ENCODE measurements around the gene RICTOR.
"Not testable (repeated sequence)": the region's sequence is repeated elsewhere in the genome, so short reads cannot be mapped to it uniquely, and the experiment has no call there.

The RICTOR gene

DNA sequence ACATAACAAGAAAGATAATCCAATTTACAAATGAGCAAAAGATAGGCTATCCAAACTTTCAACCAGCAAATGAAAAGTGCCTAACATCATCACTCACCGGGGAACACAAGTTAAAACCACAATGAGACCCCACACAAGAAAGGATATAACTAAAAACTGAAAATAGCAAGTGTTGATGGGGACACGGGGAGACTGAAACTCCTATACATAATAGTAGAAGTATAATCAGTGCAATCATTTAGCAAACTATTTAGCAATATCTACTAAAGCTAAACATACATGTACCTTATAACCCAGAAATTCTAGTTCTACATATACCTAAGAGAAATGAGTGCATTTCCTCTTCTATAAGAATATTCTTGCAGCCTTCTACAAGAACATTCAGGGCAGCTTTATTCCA is 72.5 kb downstream of the RICTOR start:
- H3K27me3 ChIP-seq (ENCODE audit: control insufficient read depth, insufficient read depth, low read length) = no peaks in the 10 kb centered on the region
- H3K4me2 ChIP-seq (ENCODE audit: low read length) = no peak overlapping the region
- H3K9me3 ChIP-seq (replicated peaks; ENCODE audit: low read length) = no peaks in the 10 kb centered on the region
- no peaks in the 10 kb centered on the region for H3K4me1 ChIP-seq (ENCODE audit: control insufficient read depth, insufficient read depth, low read length)
- no peaks in the 10 kb centered on the region for H3K36me3 ChIP-seq (ENCODE audit: insufficient read depth, low read length)
- no peak overlapping the region for H3K9ac ChIP-seq (ENCODE audit: low read depth, low read length)
- no peak overlapping the region for H3K4me3 ChIP-seq (ENCODE audit: low read length)

DNA sequence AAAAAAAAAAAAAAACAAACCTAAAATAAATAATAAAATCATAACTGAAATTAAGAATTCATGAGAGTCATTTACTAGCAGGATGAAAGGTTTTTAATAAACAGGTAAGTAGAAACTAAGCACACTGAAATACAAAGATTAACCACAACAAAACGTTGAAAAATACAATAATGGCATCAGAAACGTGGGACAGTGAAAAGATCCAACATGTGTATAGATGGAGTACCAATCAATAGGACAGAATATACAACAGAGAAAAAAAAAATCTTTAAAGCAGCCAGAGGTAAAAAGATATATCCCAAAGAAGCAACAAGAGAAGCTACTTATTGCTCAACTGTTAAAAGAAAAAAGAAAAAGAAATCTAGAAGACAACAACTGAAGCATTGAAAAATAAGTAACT is 75.2 kb downstream of the RICTOR start:
- H3K9ac ChIP-seq (ENCODE audit: low read depth, low read length) = no peak overlapping the region
- H3K4me3 ChIP-seq (ENCODE audit: low read length) = no peak overlapping the region
- H3K27me3 ChIP-seq (ENCODE audit: control insufficient read depth, insufficient read depth, low read length) = no peaks in the 10 kb centered on the region
- no peaks in the 10 kb centered on the region for H3K36me3 ChIP-seq (ENCODE audit: insufficient read depth, low read length)
- no peaks in the 10 kb centered on the region for H3K9me3 ChIP-seq (replicated peaks; ENCODE audit: low read length)
- H3K4me2 ChIP-seq (ENCODE audit: low read length) = no peak overlapping the region
- no peaks in the 10 kb centered on the region for H3K4me1 ChIP-seq (ENCODE audit: control insufficient read depth, insufficient read depth, low read length)

- Histone ChIP-seq H3K9ac (ENCODE audit: low read depth, low read length) (no peak overlapping the region), H3K36me3 (ENCODE audit: insufficient read depth, low read length) (peaks cover 4% of the 10 kb centered on the region), H3K27me3 (ENCODE audit: control insufficient read depth, insufficient read depth, low read length) (no peaks in the 10 kb centered on the region), H3K9me3 (replicated peaks; ENCODE audit: low read length) (no peaks in the 10 kb centered on the region), H3K4me3 (ENCODE audit: low read length) (no peak overlapping the region), H3K4me1 (ENCODE audit: control insufficient read depth, insufficient read depth, low read length) (no peaks in the 10 kb centered on the region), H3K4me2 (ENCODE audit: low read length) (no peak overlapping the region)
Measured at GRCh38 chr5:38997591-38997990, 76.6 kb downstream of the RICTOR start.

DNA sequence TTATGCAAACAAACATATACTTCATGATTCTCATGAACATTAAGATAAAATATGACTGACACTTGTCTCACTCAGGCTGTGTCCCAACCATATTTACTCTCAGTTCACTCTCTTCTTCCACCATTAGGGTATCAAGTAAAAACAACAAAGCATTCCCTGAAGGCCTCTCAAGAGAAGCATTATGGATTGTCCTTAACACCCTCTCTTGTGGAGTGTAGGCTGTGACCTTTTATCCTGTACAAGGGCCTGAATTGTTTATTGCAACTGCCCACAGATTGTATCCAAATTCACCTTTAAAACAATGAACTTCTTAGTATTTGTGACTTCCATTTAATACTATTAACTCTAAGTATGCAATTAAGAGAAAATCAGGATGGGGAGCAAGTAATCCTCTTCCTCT is 78.1 kb downstream of the RICTOR start:
- no peaks in the 10 kb centered on the region for H3K27me3 ChIP-seq (ENCODE audit: control insufficient read depth, insufficient read depth, low read length)
- no peak overlapping the region for H3K4me3 ChIP-seq (ENCODE audit: low read length)
- no peaks in the 10 kb centered on the region for H3K9me3 ChIP-seq (replicated peaks; ENCODE audit: low read length)
- no peaks in the 10 kb centered on the region for H3K4me1 ChIP-seq (ENCODE audit: control insufficient read depth, insufficient read depth, low read length)
- peaks cover 4% of the 10 kb centered on the region for H3K36me3 ChIP-seq (ENCODE audit: insufficient read depth, low read length)
- no peak overlapping the region for H3K9ac ChIP-seq (ENCODE audit: low read depth, low read length)
- H3K4me2 ChIP-seq (ENCODE audit: low read length) = no peak overlapping the region

- no peak overlapping the region for H3K9ac ChIP-seq (ENCODE audit: low read depth, low read length)
- no peak overlapping the region for H3K4me2 ChIP-seq (ENCODE audit: low read length)
- H3K4me3 ChIP-seq (ENCODE audit: low read length) = no peak overlapping the region
- no peaks in the 10 kb centered on the region for H3K9me3 ChIP-seq (replicated peaks; ENCODE audit: low read length)
- H3K4me1 ChIP-seq (ENCODE audit: control insufficient read depth, insufficient read depth, low read length) = no peaks in the 10 kb centered on the region
- peaks cover 4% of the 10 kb centered on the region for H3K36me3 ChIP-seq (ENCODE audit: insufficient read depth, low read length)
- H3K27me3 ChIP-seq (ENCODE audit: control insufficient read depth, insufficient read depth, low read length) = no peaks in the 10 kb centered on the region
Measured at GRCh38 chr5:38994324-38994927, 79.8 kb downstream of the RICTOR start.

- not testable (repeated sequence) for H3K4me3 ChIP-seq (ENCODE audit: low read length); H3K4me2 ChIP-seq (ENCODE audit: low read length); H3K36me3 ChIP-seq (ENCODE audit: insufficient read depth, low read length); H3K4me1 ChIP-seq (ENCODE audit: control insufficient read depth, insufficient read depth, low read length); H3K9me3 ChIP-seq (replicated peaks; ENCODE audit: low read length); H3K9ac ChIP-seq (ENCODE audit: low read depth, low read length); H3K27me3 ChIP-seq (ENCODE audit: control insufficient read depth, insufficient read depth, low read length)
Measured at GRCh38 chr5:38989974-38990719, 84.1 kb downstream of the RICTOR start.

- no peak overlapping the region for H3K4me3 ChIP-seq (ENCODE audit: low read length)
- H3K4me2 ChIP-seq (ENCODE audit: low read length) = no peak overlapping the region
- H3K4me1 ChIP-seq (ENCODE audit: control insufficient read depth, insufficient read depth, low read length) = no peaks in the 10 kb centered on the region
- peaks cover 3% of the 10 kb centered on the region for H3K36me3 ChIP-seq (ENCODE audit: insufficient read depth, low read length)
- no peaks in the 10 kb centered on the region for H3K9me3 ChIP-seq (replicated peaks; ENCODE audit: low read length)
- no peaks in the 10 kb centered on the region for H3K27me3 ChIP-seq (ENCODE audit: control insufficient read depth, insufficient read depth, low read length)
- H3K9ac ChIP-seq (ENCODE audit: low read depth, low read length) = no peak overlapping the region
Measured at GRCh38 chr5:38985909-38986452, 88.2 kb downstream of the RICTOR start.

GRCh38 chr5:38979535-38979934 is 94.7 kb downstream of the RICTOR start:
- Histone ChIP-seq H3K9me3 (replicated peaks; ENCODE audit: low read length) (no peaks in the 10 kb centered on the region), H3K4me1 (ENCODE audit: control insufficient read depth, insufficient read depth, low read length) (no peaks in the 10 kb centered on the region), H3K9ac (ENCODE audit: low read depth, low read length) (no peak overlapping the region), H3K4me2 (ENCODE audit: low read length) (no peak overlapping the region), H3K4me3 (ENCODE audit: low read length) (no peak overlapping the region), H3K27me3 (ENCODE audit: control insufficient read depth, insufficient read depth, low read length) (no peaks in the 10 kb centered on the region), H3K36me3 (ENCODE audit: insufficient read depth, low read length) (peaks cover 10% of the 10 kb centered on the region)

GRCh38 chr5:38978036-38978435 is 96.2 kb downstream of the RICTOR start:
- no peak overlapping the region for H3K4me3 ChIP-seq (ENCODE audit: low read length)
- no peak overlapping the region for H3K9ac ChIP-seq (ENCODE audit: low read depth, low read length)
- no peak overlapping the region for H3K4me2 ChIP-seq (ENCODE audit: low read length)
- peaks cover 11% of the 10 kb centered on the region for H3K36me3 ChIP-seq (ENCODE audit: insufficient read depth, low read length)
- no peaks in the 10 kb centered on the region for H3K9me3 ChIP-seq (replicated peaks; ENCODE audit: low read length)
- H3K4me1 ChIP-seq (ENCODE audit: control insufficient read depth, insufficient read depth, low read length) = no peaks in the 10 kb centered on the region
- H3K27me3 ChIP-seq (ENCODE audit: control insufficient read depth, insufficient read depth, low read length) = no peaks in the 10 kb centered on the region

DNA sequence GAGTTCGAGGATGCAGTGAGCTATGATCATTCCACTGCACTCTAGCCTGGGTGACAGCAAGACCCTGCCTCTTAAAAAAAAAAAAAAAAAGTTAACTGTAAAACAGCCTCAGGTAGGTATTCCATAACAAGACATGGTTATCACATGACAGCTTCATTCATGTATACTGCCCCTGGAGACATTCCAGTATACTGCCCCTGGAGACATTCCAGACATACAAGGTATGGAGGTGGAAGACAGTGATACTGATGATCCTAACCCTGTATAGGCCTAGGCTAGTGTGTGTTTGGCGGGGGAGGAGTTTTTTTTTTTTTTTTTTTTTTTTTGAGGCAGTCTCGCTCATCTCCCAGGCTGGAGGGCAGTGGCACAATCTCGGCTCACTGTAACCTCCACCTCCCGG is 105.5 kb downstream of the RICTOR start:
- no peak overlapping the region for H3K9ac ChIP-seq (ENCODE audit: low read depth, low read length)
- H3K4me3 ChIP-seq (ENCODE audit: low read length) = no peak overlapping the region
- H3K4me1 ChIP-seq (ENCODE audit: control insufficient read depth, insufficient read depth, low read length) = no peaks in the 10 kb centered on the region
- H3K36me3 ChIP-seq (ENCODE audit: insufficient read depth, low read length) = peaks cover 35% of the 10 kb centered on the region
- H3K9me3 ChIP-seq (replicated peaks; ENCODE audit: low read length) = no peaks in the 10 kb centered on the region
- no peak overlapping the region for H3K4me2 ChIP-seq (ENCODE audit: low read length)
- H3K27me3 ChIP-seq (ENCODE audit: control insufficient read depth, insufficient read depth, low read length) = no peaks in the 10 kb centered on the region

- H3K4me1 ChIP-seq (ENCODE audit: control insufficient read depth, insufficient read depth, low read length) = no peaks in the 10 kb centered on the region
- peaks cover 67% of the 10 kb centered on the region for H3K36me3 ChIP-seq (ENCODE audit: insufficient read depth, low read length)
- no peaks in the 10 kb centered on the region for H3K27me3 ChIP-seq (ENCODE audit: control insufficient read depth, insufficient read depth, low read length)
- no peak overlapping the region for H3K4me2 ChIP-seq (ENCODE audit: low read length)
- no peak overlapping the region for H3K4me3 ChIP-seq (ENCODE audit: low read length)
- H3K9me3 ChIP-seq (replicated peaks; ENCODE audit: low read length) = no peaks in the 10 kb centered on the region
- H3K9ac ChIP-seq (ENCODE audit: low read depth, low read length) = no peak overlapping the region
Measured at GRCh38 chr5:38961691-38962090, 112.5 kb downstream of the RICTOR start.
